ENCODE results near the gene MAP3K20.

GRCh38 chr2:173238385-173238784, 162.7 kb downstream of the MAP3K20 start:
- TF ChIP-seq MXI1 (IDR thresholded peaks at IDR 0.05; ENCODE audit: low read depth, low read length) (no peak), RXRA (IDR thresholded peaks at IDR 0.05; ENCODE audit: borderline replicate concordance, low read depth) (no peak), POLR2AphosphoS5 (IDR thresholded peaks at IDR 0.05; ENCODE audit: low read depth, low read length) (no peak), CTCF (IDR thresholded peaks at IDR 0.05) (no peak), EZH2phosphoT487 (IDR thresholded peaks at IDR 0.05; ENCODE audit: borderline replicate concordance, low read depth) (no peak)

Data from SK-N-SH (cell line).